Cerebellar nuclear complex (tissue), 1 donor: Measurements from ENCODE around the gene FAM76A.
"Not testable (repeated sequence)": the region's sequence is repeated elsewhere in the genome, so short reads cannot be mapped to it uniquely, and the experiment has no call there.

Experiments
- DNase-seq, 2 experiments: peaks; one replicate each; lab custom pipeline; 2025; lab: John Stamatoyannopoulos, UW

Gene FAM76A

DNA sequence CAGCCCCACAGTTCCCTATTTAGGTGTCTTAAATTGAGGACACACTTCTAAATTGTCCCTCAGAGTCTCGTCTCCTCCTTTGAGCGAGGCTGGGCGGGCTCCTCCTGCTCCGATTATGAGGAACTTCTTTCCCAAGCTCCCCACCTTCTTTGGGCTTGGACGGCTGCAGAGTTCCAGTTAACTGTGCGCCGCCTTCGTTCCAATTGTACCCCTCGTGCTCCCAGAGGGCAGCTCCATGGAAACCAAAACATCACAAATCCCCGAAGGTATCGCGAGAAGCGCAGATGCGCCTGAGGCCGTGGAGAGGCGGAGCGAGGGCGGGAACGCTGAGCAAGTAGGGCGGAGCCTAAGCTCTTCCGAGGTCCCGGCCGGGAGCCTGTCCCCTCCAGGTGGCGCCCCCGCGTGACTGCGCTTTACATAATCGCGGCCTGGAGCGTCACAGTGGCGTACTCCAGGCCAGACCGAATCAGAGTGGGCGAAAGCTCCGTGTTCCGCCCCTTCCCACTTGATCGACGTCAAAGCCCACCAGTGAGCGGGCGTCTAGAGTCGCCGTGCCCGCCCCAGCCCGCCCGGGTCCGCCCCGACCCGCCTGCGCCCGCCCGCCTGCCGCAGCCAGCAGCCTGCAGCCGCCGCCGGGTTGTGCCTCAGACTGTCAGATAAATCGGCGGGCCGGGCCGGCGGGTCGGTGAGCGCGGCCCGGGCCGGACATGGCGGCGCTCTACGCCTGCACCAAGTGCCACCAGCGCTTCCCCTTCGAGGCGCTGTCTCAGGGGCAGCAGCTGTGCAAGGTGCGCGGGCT, at the start of gene FAM76A:
FAM76A (plus strand) TSS at position 588 of the 799 bp plus-strand sequence; CDS start at position 708, 120 bp downstream.
- peak; percentile 96 to 98 for DNase-seq

DNA sequence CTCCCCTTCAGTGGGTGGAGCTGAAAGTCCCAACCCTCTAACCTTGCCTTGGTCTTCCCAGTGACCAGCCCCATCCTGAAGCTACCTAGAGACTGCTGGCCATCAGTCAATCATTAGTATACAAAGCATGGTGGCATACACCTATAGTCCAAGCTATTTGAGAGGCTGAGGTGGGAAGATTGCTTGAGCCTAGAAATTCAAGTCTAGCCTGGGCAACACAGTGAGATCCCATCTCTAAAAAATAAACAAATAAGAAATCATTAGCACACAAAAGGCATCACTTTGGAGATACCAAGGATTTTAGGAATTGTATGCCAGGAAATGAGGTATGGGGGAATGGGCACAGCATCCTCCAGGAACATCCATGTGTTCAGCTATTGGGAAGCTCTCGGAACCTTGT, 49.4 kb upstream of the FAM76A start:
- DNase-seq: no peak

DNA sequence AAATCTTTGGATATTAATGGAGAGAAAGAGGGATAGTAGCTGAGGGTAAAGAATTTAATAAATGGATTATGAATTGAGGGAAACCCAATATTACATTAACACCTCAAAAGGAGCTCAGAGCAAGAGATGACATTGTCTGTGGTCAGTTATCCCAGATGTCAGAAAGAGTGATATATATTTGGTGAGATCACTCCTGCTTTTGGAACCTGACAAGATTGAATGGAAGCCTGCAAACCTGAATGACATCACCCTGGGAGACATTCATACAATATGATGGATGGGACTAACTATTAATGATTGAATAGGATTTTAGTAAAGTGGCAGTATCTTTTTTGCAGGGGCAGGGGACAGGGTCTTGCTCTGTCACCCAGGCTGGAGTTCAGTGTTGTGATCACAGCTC, 47.0 kb upstream of the FAM76A start:
- DNase-seq: no peak

DNA sequence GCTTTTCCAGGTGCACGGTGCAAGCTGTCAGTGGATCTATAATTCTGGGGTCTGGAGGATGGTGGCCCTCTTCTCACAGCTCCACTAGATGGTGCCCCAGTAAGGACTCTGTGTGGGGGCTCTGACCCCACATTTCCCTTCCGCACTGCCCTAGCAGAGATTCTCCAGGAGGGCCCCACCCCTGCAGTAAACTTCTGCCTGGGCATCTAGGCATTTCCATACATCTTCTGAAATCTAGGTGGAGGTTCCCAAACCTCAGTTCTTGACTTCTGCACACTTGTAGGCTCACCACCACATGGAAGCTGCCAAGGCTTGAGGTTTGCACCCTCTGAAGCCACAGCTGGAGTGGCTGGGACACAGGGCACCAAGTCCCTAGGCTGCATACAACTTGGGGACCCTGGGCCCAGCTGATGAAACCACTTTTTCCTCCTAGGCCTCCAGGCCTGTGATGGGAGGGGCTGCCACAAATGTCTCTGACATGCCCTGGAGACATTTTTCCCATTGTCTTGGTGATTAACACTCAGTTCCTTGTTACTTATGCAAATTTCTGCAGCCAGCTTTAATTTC, 45.5 kb upstream of the FAM76A start:
- not testable (repeated sequence) for DNase-seq

DNA sequence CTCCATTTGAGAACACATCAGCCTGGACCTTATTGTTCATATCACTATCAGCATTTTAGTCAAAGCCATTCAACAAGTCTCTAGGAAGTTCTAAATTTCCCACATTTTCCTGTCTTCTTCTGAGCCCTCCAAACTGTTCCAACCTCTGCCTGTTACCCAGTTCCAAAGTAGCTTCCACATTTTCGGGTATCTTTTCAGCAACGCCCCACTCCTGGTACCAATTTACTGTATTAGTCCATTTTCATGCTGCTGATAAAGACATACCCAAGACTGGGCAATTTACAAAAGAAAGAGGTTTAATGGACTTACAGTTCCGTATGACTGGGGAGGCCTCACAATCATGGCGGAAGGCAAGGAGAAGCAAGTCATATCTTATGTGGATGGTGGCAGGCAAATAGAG, 44.2 kb upstream of the FAM76A start:
- DNase-seq: not testable (repeated sequence)

DNA sequence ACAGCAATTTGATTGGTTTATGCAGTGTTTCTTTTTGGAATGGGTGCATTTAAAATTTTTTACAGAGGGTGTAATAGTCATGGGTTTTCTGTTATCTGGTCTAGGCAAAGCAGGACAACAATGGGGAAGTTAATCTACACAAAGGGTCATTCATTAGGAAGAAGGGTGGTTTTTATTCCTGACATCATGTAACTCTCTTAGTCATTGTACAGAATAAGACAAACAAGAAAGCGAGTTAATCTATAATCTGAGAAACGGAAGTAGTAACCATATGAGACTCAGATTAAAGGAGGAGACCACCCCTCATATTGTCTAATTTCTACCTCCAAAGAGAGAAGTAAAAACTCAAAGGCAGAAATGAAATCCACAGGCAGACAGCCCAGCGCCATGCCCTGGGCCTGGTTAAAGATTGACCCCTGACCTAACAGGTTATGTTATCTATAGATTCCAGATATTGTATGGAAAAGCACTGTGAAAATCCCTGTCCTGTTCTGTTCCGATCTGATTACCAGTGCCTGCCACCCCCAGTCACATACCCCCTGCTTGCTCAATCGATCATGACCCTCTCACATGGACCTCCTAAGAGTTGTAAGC, 43.3 kb upstream of the FAM76A start:
- DNase-seq: no peak

DNA sequence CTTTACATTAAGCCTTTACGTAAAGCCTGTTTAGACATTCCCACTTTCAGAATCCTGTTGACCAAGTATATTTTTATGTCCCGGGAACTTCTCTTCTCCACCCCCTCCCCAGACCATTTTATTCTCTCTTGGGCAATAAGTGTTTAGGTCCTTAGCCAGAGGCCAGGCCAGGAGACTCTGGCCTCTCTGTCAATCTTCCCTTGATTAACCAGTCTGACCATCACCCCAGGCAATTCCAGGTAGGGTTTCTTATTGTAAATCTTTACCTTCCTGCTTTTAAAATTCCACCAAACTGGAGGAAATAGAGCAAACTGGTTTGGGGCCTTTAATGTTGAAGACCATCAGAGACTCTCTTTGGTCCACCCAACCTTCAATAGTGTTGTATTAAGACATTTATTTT, 41.6 kb upstream of the FAM76A start:
- DNase-seq: no peak

DNA sequence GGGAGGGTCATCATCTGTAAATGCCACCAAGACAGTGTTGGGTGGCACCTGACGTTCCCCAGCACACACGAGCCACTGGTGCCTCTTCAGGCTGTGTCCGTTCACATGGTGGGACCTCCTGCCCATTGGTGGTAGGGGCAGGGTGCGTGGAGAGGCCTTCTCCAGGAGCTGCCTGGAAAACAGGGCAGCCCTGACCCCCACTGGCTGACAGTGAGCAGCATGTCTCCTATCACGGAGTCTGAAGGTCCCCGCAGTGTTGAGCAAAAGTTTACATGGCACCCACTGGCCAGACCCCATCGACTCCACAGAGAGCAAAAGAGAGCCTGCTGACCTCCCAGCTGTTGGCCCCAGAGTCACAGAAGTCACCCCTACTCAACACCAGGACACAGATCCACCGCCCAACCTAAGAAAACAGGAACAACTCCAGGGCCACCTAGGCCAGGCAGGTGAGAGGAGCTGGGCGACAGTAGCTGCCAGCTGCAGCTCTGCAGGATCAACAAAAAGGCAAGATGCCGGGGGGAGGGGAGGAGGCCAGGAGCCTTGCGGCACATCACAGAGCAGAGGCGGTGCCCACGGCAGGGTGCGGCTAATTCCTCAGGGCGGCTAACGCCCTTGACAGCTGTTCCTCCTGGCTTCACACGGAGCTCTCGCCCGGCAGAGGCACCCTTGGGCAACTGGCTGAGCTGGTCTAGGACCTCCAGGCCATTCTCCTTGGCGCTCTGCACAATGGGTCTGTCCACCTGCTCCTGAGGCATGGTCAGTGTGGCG, 39.4 kb upstream of the FAM76A start:
- no peak for DNase-seq

DNA sequence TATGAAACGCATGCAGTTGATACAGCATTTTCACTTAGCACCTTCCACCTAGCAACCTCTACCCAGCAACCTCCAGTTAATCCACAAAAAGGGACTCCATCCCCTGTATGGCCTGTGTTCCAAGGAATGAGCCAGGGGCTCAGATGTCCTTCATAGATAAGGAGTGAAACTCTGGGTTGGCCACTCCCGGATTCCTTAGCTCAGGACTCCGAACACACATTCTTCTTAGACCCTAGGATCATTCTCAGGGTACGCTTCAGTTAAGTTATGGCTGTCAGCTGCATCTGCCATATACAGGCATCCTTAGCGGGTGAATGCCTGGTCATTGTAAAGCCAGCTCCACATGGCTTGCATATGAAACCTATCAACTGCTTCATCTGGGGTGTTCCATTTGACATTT, 37.9 kb upstream of the FAM76A start:
- DNase-seq: no peak

DNA sequence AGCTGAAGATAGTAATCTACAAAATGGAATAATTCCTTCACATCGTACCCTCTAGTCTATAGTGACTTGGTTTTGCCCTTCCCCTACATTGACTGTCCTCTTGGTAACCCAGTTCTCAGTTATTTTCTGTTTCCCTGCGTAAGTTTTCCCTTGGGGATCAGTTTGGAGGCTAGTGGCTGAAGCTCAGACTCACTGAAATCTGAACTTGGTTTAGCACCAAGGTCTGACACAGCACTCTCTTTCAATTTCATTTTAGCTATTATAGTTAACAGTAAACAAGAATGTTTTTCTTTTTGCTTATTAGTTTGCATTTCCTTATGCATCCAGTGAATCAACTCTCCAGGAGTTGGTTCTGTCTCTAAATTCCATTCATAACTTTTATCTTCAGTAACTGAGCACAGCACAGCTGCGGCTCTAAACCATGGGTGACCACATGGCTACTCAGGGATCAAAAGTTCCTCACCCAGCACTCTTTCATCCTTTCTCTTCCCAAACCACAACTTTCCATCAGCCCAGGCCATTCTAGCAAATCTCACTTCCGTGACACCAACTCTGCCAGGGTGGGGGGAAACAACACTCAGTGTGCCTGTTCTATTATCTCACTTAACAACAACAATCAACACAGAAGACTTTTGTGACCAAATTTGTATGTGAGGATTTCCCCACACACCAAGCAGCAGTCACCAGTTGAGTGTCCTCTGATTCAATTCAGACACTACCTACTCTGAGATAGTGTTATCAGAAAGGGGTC, 36.2 kb upstream of the FAM76A start:
- no peak for DNase-seq

DNA sequence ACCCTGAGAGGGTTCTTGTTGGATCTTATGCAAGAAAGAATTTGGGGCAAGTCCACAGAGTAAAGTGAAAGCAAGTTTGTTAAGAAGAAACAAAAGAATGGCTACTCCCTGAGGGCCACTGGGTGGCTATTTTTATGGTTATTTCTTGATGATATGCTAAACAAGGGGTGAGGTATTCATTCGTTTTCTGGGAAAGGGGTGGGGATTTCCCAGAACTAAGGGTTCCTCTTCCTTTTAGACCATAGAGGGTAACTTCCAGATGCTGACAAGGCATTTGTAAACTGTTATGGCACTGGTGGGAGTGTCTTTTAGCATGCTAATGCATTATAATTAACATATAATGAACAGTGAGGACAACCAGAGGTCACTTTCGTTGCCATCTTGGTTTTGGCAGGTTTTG, 35.6 kb upstream of the FAM76A start:
- DNase-seq: no peak

DNA sequence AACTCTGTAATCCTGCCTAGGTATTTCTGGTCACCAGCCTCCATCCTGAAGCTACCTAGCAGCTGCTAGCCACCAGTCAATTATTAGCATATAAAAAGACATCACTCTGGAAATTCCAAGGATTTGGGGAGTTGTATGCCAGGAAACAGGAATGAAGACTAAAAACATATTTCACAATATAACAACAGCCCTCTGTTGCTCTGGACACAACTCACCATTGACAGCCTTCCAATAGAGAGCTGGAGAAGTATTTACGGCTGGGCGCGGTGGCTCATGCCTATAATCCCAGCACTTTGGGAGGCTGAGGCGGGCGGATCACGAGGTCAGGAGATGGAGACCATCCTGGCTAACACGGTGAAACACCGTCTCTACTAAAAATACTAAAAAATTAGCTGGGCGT, 28.9 kb upstream of the FAM76A start:
- not testable (repeated sequence) for DNase-seq

DNA sequence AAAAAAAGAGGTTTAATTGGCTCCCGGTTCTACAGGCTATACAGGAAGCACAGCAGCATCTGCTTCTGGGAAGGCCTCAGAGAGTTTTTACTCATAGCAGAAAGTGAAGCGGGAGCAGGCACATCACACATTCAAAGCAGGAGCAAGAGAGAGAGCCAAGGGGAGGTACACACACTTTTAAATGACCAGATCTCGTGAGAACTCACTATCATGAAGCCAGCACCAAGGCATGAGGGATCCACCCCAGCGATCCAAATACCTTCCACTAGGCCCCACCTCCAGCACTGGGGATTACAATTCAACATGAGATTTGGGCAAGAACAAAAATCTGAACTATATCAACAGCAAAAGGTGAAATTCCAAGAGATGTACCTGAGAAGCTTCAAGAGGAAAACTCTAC, 20.8 kb upstream of the FAM76A start:
- no peak for DNase-seq

DNA sequence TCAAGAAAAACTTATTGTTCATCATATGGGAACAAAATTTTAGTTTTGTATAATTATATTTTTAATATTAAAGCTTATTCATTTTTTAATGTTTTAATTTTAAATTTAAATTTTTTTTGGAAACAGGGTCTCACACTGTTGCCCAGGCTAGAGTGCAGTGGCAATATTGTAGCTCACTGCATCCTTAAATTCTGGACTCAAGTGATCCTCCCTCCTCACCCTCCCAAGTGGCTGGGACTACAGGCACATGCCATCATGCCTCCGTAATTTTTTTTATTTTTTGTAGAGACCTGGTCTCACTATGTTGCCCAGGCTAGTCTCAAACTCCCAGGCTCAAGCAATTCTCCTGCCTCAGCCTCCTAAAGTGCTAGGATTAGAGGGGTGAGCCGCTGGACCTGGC, 20.2 kb upstream of the FAM76A start:
- no peak for DNase-seq

DNA sequence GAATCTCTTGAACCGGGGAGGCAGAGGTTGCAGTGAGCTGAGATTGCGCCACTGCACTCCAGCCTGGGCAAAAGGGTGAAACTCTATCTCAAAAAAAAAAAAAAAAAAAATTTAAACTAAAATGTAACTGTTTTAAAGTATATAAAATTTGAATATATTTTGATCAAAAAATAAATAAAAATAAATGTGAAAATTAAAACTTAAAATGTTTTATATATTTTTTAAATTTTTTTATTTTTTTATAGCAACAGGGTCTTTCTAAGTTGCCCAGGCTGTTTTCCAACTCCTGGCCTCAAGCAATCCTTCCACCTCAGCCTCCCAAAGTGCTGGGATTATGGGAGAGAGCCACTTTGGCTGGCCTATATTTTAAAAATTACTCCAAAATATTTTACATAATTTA, 15.2 kb upstream of the FAM76A start:
- DNase-seq: no peak

DNA sequence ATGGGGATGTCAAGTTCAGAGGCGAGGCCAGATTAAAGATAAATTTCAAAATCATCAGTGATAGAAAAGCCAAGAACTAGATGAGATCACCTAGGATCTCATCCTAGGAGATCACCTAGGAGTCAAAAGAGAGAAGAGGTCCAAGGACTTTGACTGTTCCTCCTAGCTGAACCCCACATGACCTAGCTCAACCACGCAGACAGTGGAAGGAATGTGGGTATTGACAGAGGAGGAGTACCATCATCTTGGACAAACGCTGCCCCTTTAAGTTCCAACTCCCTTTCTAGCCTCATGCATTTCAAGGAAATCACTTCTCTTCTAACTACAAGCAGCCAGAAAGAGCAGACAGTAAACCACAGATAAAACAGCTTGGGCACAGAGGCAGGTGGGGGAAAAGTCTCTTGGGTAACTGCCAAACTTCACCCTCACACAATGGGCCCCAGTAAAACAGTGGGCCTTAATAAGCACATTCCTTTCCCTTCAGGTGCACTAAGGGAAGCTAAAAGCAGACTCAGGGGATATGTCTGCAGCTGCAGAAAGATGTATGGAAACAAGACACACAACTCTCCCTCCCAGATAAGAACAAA, 12.5 kb upstream of the FAM76A start:
- DNase-seq: no peak

DNA sequence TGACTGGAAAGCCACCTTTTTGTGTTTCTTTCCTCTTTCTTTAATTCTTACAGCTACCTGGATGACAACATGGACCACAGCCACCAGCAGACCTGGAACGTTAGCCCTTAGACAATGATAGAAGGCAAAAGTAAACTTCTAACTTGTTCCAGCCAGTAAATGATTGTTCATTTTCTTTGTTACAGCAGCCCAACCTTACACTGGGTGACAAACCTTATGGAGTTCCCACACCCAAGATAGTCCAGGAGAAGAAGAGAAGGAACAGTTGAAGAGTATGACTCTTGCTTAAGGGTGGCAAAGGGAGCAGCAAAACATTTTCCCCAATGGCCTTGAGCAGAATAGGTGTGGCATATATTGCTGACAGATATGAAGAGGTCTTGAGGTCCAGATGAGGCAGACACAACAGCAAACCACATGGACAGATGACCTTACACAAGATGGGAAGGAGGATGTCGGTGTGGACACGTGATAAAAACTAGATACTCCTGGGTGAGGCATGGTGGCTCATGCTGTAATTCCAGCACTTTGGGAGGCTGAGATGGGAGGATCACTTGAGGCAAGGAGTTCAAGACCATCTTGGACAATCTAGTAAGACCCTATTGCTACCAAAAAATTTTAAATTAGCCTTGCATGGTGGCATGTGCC, 11.8 kb upstream of the FAM76A start:
- no peak for DNase-seq

DNA sequence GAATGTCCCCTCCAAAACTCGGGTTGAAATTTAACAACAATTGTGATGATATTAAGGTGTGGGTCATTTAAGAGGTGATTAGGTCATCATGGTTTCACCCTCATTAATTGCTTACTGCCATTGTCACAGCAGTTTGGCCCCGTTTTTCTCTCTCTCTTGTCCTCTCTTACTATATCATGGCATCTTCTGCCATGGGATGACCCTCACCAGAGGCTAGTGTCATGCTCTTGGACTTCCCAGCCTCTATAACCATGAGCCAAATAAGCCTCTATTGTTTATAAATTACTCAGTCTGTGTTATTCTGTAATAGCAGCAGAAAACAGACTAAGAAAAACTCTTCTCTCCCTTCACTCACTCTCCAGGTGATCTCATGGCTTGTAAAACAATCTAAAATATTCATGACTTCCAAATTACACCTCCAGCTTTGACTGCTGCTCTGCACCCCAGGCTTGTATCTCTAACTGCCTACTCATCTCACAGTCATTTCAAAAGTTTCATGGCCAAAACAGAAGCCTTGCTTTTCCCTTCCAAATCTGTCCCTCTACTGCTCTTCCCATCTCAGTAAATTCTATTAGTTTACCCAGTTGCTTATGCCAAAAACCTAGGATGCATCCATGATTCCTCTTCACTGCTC, 9.4 kb upstream of the FAM76A start:
- DNase-seq: no peak

DNA sequence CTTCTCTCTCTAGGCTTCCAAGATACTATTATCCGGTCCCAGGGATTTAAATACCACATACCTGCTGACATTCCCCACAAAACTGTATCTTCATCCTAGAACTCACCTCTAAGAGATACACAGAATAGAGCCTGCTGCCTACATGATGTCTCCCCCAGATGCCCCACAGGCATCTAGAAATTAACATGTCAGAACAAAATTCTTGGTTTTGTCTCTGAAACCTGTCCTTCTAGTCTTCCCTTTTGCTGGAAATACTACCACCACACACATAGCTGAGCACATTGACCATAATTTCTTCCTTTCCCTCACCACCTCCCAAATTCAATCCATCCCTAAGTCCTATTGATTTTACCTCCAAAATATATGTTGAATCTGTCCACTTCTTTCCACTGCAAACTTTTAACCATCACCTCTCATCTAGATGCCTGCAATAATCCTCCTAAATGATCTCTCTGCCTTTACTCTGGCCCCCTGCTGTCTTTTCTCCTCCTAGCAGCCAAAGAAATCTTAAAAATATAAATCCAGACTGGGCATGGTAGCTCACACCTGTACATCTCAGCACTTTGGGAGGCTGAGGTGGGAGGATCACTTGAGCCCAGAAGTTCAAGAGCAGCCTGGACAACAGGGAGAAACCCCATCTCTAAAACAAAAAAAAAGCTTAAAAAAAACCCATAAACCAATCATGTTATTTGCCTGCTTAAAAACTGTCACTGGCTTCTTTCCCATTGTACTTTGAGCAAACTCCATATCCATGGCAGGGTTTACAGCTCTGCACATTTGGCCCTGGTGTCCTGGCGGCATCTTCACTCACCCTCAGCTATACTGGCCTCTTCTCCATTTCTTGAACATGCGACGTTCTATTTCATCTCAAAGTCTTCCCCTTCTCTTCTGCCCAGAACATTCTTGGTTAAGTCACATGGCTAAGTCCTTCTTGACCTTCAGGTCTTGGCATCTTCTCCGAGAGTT, 6.2 kb upstream of the FAM76A start:
- DNase-seq: no peak
